Measurements from ENCODE around the gene NRGN. TPM values are rescaled to one million over a fixed set of nuclear protein-coding genes. Genes with fewer than 3 reads are reported as not detected.

Gene NRGN
- total RNA-seq, 1 experiment from 2014 or later, result 7.8 TPM

GRCh38 chr11:124718801-124719200, 20.9 kb upstream of the NRGN start:
- Histone ChIP-seq H3K4me3 (ENCODE audit: low read depth, low read length) (no peak overlapping the region), H3K27me3 (replicated peaks; ENCODE audit: control insufficient read depth, insufficient read depth, low read length) (peaks cover 6% of the 10 kb centered on the region), H3K4me1 (peaks cover 4% of the 10 kb centered on the region; the same call in 1 of the 2 replicates), H3K9me3 (no peaks in the 10 kb centered on the region), H3K36me3 (ENCODE audit: control insufficient read depth, insufficient read depth, low read length) (no peaks in the 10 kb centered on the region)
- intact Hi-C loops (cut with micrococcal nuclease; ENCODE audit: unreplicated experiment), result no loop called here
- no TSS peak for BruUV-seq (replicated peaks)
- Mint-ChIP-seq H3K4me3 (ENCODE audit: unreplicated experiment) (peak overlapping the region; percentile 71), H3K27me3 (ENCODE audit: insufficient read depth, unreplicated experiment) (peaks cover 35% of the 10 kb centered on the region), H3K27ac (ENCODE audit: unreplicated experiment) (no peak overlapping the region), H3K9me3 (ENCODE audit: unreplicated experiment) (no peaks in the 10 kb centered on the region), H3K36me3 (ENCODE audit: insufficient read depth, unreplicated experiment) (no peaks in the 10 kb centered on the region), H3K4me1 (ENCODE audit: low read depth, unreplicated experiment) (no peaks in the 10 kb centered on the region)
- ChIA-PET POLR2A (no interaction called here), CTCF (no interaction called here)
- DNase-seq, result no peak
- no peak for TF ChIP-seq CTCF (IDR thresholded peaks at IDR 0.05; ENCODE audit: insufficient read depth in 1 of 2, low read depth in 1 of 2, low read length in 1 of 2, severe bottlenecking in 1 of 2, unreplicated experiment in 1 of 2)

DNA sequence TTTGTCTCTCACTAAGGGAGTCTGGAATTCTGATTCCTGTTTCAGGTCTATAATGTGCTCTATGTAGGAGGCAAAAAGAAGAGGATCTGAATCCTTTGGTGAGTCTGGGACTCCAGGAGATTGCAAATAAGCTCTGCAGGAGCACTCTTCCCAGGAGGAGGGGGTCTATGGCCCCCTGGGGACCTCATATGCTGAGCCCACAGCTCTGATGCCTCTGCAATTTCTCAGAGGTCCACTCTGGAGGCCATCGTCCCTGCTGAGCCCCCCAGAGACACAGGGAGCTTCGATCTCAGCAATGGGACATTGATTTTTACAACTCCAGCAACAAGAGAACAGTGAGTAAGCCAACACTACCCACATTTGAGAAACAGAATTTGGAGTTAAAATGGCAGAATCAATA, 20.2 kb upstream of the NRGN start:
- peaks cover 30% of the 10 kb centered on the region for H3K27me3 Mint-ChIP-seq (ENCODE audit: insufficient read depth, unreplicated experiment)
- H3K36me3 Mint-ChIP-seq (ENCODE audit: insufficient read depth, unreplicated experiment), result no peaks in the 10 kb centered on the region
- BruUV-seq (replicated peaks), result no TSS peak
- Histone ChIP-seq H3K4me1 (peaks cover 7% of the 10 kb centered on the region), H3K36me3 (ENCODE audit: control insufficient read depth, insufficient read depth, low read length) (no peaks in the 10 kb centered on the region), H3K27me3 (replicated peaks; ENCODE audit: control insufficient read depth, insufficient read depth, low read length) (peaks cover 6% of the 10 kb centered on the region), H3K4me3 (ENCODE audit: low read depth, low read length) (no peak overlapping the region), H3K9me3 (no peaks in the 10 kb centered on the region)
- no peaks in the 10 kb centered on the region for H3K9me3 Mint-ChIP-seq (ENCODE audit: unreplicated experiment)
- H3K4me1 Mint-ChIP-seq (ENCODE audit: low read depth, unreplicated experiment), result no peaks in the 10 kb centered on the region
- no peak overlapping the region for H3K4me3 Mint-ChIP-seq (ENCODE audit: unreplicated experiment)
- CTCF ChIA-PET, result no interaction called here
- POLR2A ChIA-PET, result no interaction called here
- no peak for DNase-seq
- no peak overlapping the region for H3K27ac Mint-ChIP-seq (ENCODE audit: unreplicated experiment)
- no peak for TF ChIP-seq CTCF (IDR thresholded peaks at IDR 0.05; ENCODE audit: insufficient read depth in 1 of 2, low read depth in 1 of 2, low read length in 1 of 2, severe bottlenecking in 1 of 2, unreplicated experiment in 1 of 2)
- intact Hi-C loops (cut with micrococcal nuclease; ENCODE audit: unreplicated experiment), result no loop called here

DNA sequence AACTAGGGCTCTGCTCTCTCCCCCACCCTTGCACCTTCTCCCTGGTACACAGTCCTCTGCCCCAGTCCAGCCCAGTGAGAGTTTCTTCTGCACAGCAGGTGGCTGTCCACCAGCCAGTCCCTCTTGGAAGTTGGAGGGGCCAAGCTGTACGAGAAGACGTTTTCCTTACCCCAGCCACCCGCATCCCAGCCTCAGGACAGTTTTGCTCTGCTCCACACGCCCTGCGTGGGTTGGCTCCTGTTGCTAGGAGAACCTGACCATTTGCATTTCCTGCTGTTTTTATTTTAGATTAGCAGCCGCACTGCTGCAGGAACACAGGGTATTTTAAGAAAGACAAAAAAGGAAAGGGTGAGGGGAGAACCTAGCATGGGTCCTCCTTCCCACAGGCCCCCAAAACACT, 17.6 kb upstream of the NRGN start:
- Mint-ChIP-seq H3K4me1 (ENCODE audit: low read depth, unreplicated experiment) (peaks cover 17% of the 10 kb centered on the region), H3K9me3 (ENCODE audit: unreplicated experiment) (no peaks in the 10 kb centered on the region), H3K36me3 (ENCODE audit: insufficient read depth, unreplicated experiment) (no peaks in the 10 kb centered on the region), H3K27ac (ENCODE audit: unreplicated experiment) (no peak overlapping the region), H3K27me3 (ENCODE audit: insufficient read depth, unreplicated experiment) (peaks cover 21% of the 10 kb centered on the region), H3K4me3 (ENCODE audit: unreplicated experiment) (no peak overlapping the region)
- Histone ChIP-seq H3K4me1 (peaks cover 19% of the 10 kb centered on the region), H3K36me3 (ENCODE audit: control insufficient read depth, insufficient read depth, low read length) (no peaks in the 10 kb centered on the region), H3K27me3 (replicated peaks; ENCODE audit: control insufficient read depth, insufficient read depth, low read length) (peaks cover 6% of the 10 kb centered on the region), H3K9me3 (no peaks in the 10 kb centered on the region), H3K4me3 (ENCODE audit: low read depth, low read length) (no peak overlapping the region)
- BruUV-seq (replicated peaks), result no TSS peak
- intact Hi-C loops (cut with micrococcal nuclease; ENCODE audit: unreplicated experiment), result no loop called here
- no peak for DNase-seq
- no peak for TF ChIP-seq CTCF (IDR thresholded peaks at IDR 0.05; ENCODE audit: insufficient read depth in 1 of 2, low read depth in 1 of 2, low read length in 1 of 2, severe bottlenecking in 1 of 2, unreplicated experiment in 1 of 2)
- ChIA-PET POLR2A (no interaction called here), CTCF (no interaction called here)

Data from Caco-2 (cell line).